ENCODE results near the gene RCAN1.
A peak's percentile ranks its signal among the peaks of the same experiment; 100 is the strongest.
"Not testable (repeated sequence)": the region's sequence is repeated elsewhere in the genome, so short reads cannot be mapped to it uniquely, and the experiment has no call there.

The RCAN1 gene

GRCh38 chr21:34611528-34611927, 3.4 kb downstream of the RCAN1 start:
- DNase-seq (no peak), ATAC-seq (no peak)
- no peak overlapping the region for H3K4me3 Mint-ChIP-seq
- H3K27ac Mint-ChIP-seq = no peak overlapping the region
- H3K4me1 Mint-ChIP-seq = peaks cover 31% of the 10 kb centered on the region
- no peaks in the 10 kb centered on the region for H3K9me3 Mint-ChIP-seq
- H3K27me3 Mint-ChIP-seq = no peaks in the 10 kb centered on the region

GRCh38 chr21:34609933-34610549, 4.9 kb downstream of the RCAN1 start:
- ATAC-seq (no peak), DNase-seq (no peak)
- Mint-ChIP-seq H3K4me3 (no peak overlapping the region), H3K27me3 (no peaks in the 10 kb centered on the region), H3K9me3 (no peaks in the 10 kb centered on the region), H3K4me1 (peaks cover 27% of the 10 kb centered on the region), H3K27ac (no peak overlapping the region)

GRCh38 chr21:34609244-34609932, 5.5 kb downstream of the RCAN1 start:
- H3K4me1 Mint-ChIP-seq = peaks cover 27% of the 10 kb centered on the region
- DNase-seq (no peak), ATAC-seq (no peak)
- H3K9me3 Mint-ChIP-seq = no peaks in the 10 kb centered on the region
- no peak overlapping the region for H3K4me3 Mint-ChIP-seq
- H3K27me3 Mint-ChIP-seq = no peaks in the 10 kb centered on the region
- no peak overlapping the region for H3K27ac Mint-ChIP-seq

- not testable (repeated sequence) for DNase-seq, H3K4me3 Mint-ChIP-seq, ATAC-seq, H3K9me3 Mint-ChIP-seq, H3K27me3 Mint-ChIP-seq, H3K27ac Mint-ChIP-seq
- peaks cover 17% of the 10 kb centered on the region for H3K4me1 Mint-ChIP-seq
Measured at GRCh38 chr21:34607376-34607775, 7.5 kb downstream of the RCAN1 start.

GRCh38 chr21:34606621-34607020, 8.3 kb downstream of the RCAN1 start:
- Mint-ChIP-seq H3K27me3 (no peaks in the 10 kb centered on the region), H3K27ac (no peak overlapping the region), H3K4me1 (peaks cover 9% of the 10 kb centered on the region), H3K9me3 (no peaks in the 10 kb centered on the region), H3K4me3 (no peak overlapping the region)
- no peak for ATAC-seq
- no peak for DNase-seq

- no peaks in the 10 kb centered on the region for H3K9me3 Mint-ChIP-seq
- H3K27ac Mint-ChIP-seq = no peak overlapping the region
Measured at GRCh38 chr21:34606051-34606450, 8.9 kb downstream of the RCAN1 start.

GRCh38 chr21:34604956-34605355, 10.0 kb downstream of the RCAN1 start:
- not testable (repeated sequence) for ATAC-seq, H3K4me3 Mint-ChIP-seq, DNase-seq, H3K9me3 Mint-ChIP-seq, H3K27me3 Mint-ChIP-seq
- Mint-ChIP-seq H3K4me1 (peaks cover 12% of the 10 kb centered on the region), H3K27ac (peak overlapping the region in 1 of 2 donors; percentile 34)

More at GRCh38 chr21:34606051-34606450, 8.9 kb downstream of the RCAN1 start:
- H3K27me3 Mint-ChIP-seq = no peaks in the 10 kb centered on the region
- ATAC-seq (no peak), DNase-seq (no peak)
- peaks cover 7% of the 10 kb centered on the region for H3K4me1 Mint-ChIP-seq
- H3K4me3 Mint-ChIP-seq = no peak overlapping the region

- Mint-ChIP-seq H3K9me3 (no peaks in the 10 kb centered on the region), H3K4me3 (no peak overlapping the region), H3K4me1 (peaks cover 12% of the 10 kb centered on the region), H3K27me3 (no peaks in the 10 kb centered on the region), H3K27ac (no peak overlapping the region)
- DNase-seq (no peak), ATAC-seq (no peak)
Measured at GRCh38 chr21:34604556-34604955, 10.4 kb downstream of the RCAN1 start.

- Mint-ChIP-seq H3K4me3 (no peak overlapping the region), H3K4me1 (peaks cover 12% of the 10 kb centered on the region), H3K27me3 (no peaks in the 10 kb centered on the region), H3K27ac (no peak overlapping the region), H3K9me3 (no peaks in the 10 kb centered on the region)
- ATAC-seq = no peak
- no peak for DNase-seq
Measured at GRCh38 chr21:34603710-34604057, 11.2 kb downstream of the RCAN1 start.

GRCh38 chr21:34603002-34603709, 11.8 kb downstream of the RCAN1 start:
- Mint-ChIP-seq H3K4me1 (peaks cover 12% of the 10 kb centered on the region), H3K4me3 (no peak overlapping the region), H3K27me3 (no peaks in the 10 kb centered on the region), H3K27ac (no peak overlapping the region), H3K9me3 (no peaks in the 10 kb centered on the region)
- ATAC-seq (peak; percentile 87), DNase-seq (peak; percentile 51 to 63)

GRCh38 chr21:34602061-34602460, 12.9 kb downstream of the RCAN1 start:
- ATAC-seq = no peak
- Mint-ChIP-seq H3K4me3 (no peak overlapping the region), H3K4me1 (peaks cover 12% of the 10 kb centered on the region), H3K27me3 (no peaks in the 10 kb centered on the region), H3K27ac (no peak overlapping the region), H3K9me3 (no peaks in the 10 kb centered on the region)
- DNase-seq = no peak

GRCh38 chr21:34599534-34600101, 15.3 kb downstream of the RCAN1 start:
- DNase-seq (no peak), ATAC-seq (no peak)
- H3K9me3 Mint-ChIP-seq = no peaks in the 10 kb centered on the region
- no peak overlapping the region for H3K27ac Mint-ChIP-seq
- no peak overlapping the region for H3K4me3 Mint-ChIP-seq
- H3K4me1 Mint-ChIP-seq = peaks cover 12% of the 10 kb centered on the region
- no peaks in the 10 kb centered on the region for H3K27me3 Mint-ChIP-seq

GRCh38 chr21:34598931-34599400, 15.9 kb downstream of the RCAN1 start:
- Mint-ChIP-seq H3K27ac (no peak overlapping the region), H3K9me3 (no peaks in the 10 kb centered on the region)

GRCh38 chr21:34597406-34597805, 17.5 kb downstream of the RCAN1 start:
- Mint-ChIP-seq H3K27me3 (no peaks in the 10 kb centered on the region), H3K9me3 (no peaks in the 10 kb centered on the region), H3K27ac (no peak overlapping the region)

More at GRCh38 chr21:34598931-34599400, 15.9 kb downstream of the RCAN1 start:
- Mint-ChIP-seq H3K4me1 (peaks cover 15% of the 10 kb centered on the region), H3K27me3 (no peaks in the 10 kb centered on the region), H3K4me3 (no peak overlapping the region)
- ATAC-seq (no peak), DNase-seq (no peak)

GRCh38 chr21:34596561-34597271, 18.2 kb downstream of the RCAN1 start:
- H3K4me1 Mint-ChIP-seq = peaks cover 11% of the 10 kb centered on the region
- H3K9me3 Mint-ChIP-seq = no peaks in the 10 kb centered on the region
- DNase-seq (no peak), ATAC-seq (no peak)
- H3K4me3 Mint-ChIP-seq = no peak overlapping the region
- no peak overlapping the region for H3K27ac Mint-ChIP-seq
- no peaks in the 10 kb centered on the region for H3K27me3 Mint-ChIP-seq

More at GRCh38 chr21:34597406-34597805, 17.5 kb downstream of the RCAN1 start:
- H3K4me1 Mint-ChIP-seq = peaks cover 11% of the 10 kb centered on the region
- no peak for DNase-seq
- ATAC-seq = no peak
- H3K4me3 Mint-ChIP-seq = no peak overlapping the region

Measured in stimulated activated naive CD8-positive, alpha-beta T cell treated with anti-CD3 and anti-CD28 coated beads, Interleukin-15, amount 100 ng/mL, for 72 hours (primary cell).